SIG-M5 (cell line): ENCODE measurements around the gene UFSP1.
A peak's percentile ranks its signal among the peaks of the same experiment; 100 is the strongest.

Experiments
- DNase-seq: peaks from one replicate; lab custom pipeline; 2025; lab: John Stamatoyannopoulos, UW

The UFSP1 gene

DNA sequence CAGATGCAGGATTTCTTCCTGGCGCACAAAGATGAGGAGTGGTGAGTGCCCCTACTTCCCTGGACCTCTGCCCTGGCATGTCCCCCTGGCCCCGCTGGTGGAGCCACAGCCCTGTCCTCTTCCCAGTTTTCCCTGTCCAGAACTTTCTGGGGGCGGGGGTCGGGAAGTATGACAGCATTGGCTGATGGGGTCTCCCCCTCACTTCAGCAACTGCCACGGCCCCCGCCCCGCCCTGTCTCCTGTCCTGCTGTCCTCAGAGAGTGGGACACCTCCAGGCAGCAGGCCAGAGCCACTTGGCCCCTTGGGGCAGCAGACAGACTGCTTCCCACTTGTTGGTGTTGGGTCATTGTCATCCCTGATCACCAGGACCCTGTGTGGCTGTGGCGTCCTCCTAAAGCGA lies 7.3 kb downstream of the UFSP1 start:
- no peak for DNase-seq

DNA sequence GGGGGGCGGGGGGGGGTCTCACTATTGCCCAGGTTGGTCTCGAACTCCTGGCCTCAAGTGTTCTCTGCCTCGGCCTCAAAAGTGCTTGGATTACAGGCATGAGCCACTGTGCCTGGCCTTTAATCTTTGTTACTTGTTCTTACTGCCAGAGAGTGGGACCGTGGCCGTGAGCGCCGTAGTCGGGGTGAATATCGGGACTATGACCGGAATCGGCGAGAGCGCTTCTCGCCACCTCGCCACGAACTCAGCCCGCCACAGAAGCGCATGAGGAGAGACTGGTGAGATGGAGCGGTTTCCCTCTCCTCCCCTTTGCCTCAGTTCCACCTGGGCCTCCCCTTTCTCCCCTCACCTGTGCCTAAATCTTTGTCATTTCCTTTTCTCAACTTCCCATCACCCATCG lies 8.4 kb downstream of the UFSP1 start:
- no peak for DNase-seq

DNA sequence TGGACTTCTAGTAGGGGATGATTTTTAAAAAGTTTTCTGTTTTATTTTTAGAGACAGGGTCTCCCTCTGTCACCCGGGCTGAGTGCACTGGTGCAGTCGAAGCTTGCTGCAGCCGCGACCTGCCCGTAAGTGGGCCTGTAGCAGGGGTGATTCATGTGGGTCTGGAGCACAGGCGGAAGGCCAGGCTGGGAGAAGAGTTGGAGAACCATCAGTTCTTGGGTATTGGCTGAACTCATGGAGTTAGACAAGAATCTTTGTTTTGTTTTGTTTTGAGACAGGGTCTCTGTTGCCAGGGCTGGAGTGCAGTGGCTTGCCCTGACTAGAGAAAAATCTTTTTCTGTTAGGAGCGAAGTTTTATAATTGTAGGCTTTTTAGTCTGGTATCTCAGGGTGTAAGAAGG lies 8.9 kb downstream of the UFSP1 start:
- DNase-seq = no peak

DNA sequence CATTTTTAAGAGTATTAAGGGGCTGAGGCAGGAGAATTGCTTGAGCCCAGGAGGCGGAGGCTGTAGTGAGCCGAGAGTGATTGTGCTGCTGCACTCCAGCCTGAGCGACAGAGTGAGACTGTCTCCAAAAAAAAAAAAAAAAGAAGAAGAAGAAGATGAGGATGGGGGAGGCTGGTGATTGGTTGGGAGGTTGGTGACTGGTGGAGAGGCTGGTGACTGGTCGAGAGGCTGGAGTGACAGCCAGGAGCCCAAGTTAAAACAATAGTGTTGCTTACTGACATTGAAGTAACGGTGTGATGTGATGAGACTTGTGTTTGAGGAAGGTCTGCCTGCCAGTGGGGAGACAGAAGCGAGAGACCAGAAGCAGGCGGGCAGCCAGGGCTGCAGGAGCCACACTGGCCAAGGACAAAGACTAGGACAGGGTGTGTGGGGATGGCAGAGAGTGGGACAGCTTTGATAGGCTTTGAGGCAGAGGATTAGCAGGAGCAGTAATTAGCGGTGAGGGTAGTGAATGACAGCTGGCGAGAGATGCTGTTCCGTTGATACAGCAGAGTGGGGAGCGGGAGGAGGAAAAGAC lies 9.7 kb downstream of the UFSP1 start:
- no peak for DNase-seq

DNA sequence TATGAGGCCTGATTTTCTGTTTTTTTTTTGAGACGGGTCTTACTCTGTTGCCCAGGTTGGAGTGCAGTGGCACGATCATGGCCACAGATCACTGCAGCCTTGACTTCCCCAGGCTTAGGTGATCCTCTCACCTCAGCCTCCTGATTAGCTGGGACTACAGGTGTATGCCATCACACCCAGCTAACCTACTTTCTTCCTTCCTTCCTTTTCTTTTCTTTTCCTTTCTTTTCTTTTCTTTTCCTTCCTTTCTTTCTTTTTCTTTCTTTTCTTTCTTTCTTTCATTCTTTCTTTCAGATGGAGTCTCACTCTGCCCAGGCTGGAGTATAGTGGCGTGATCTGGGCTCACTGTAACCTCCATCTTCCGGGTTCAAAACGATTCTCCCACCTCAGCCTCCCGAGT lies 10.8 kb downstream of the UFSP1 start:
- DNase-seq = no peak

DNA sequence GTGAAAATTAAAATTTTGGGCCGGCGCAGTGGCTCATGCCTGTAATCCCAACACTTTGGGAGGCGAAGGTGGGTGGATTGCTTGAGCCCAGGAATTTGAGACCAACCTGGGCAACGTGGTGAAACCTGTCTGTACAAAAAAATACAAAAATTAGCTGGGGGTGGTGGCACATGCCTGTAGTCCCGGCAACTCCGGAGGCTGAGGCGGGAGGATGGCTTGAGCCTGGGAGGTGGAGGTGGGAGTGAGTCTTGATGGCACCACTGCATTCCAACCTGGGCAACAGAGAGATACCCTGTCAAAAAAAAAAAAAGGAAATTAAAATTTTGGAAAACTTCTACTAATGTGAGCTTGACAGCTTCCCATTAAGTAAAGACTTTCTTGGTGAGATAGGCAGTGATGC lies 11.5 kb downstream of the UFSP1 start:
- no peak for DNase-seq

DNA sequence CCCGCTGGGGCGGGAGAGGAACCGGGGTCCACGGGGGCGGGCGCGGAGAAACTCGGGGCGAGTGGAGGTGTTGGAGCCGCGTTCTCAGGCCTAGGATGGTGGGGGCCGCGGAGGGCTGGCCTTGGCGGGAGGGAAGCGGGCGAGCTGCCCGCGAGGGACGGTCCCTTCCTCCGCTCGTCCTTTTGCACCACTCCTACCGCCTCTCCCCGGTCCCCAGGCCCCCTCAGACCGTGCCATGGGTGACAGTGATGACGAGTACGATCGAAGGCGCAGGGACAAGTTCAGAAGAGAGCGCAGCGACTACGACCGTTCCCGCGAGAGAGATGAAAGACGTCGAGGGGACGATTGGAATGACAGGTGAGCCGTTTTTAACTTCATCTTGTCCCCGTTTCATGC lies 14.2 kb downstream of the UFSP1 start:
- DNase-seq = no peak

DNA sequence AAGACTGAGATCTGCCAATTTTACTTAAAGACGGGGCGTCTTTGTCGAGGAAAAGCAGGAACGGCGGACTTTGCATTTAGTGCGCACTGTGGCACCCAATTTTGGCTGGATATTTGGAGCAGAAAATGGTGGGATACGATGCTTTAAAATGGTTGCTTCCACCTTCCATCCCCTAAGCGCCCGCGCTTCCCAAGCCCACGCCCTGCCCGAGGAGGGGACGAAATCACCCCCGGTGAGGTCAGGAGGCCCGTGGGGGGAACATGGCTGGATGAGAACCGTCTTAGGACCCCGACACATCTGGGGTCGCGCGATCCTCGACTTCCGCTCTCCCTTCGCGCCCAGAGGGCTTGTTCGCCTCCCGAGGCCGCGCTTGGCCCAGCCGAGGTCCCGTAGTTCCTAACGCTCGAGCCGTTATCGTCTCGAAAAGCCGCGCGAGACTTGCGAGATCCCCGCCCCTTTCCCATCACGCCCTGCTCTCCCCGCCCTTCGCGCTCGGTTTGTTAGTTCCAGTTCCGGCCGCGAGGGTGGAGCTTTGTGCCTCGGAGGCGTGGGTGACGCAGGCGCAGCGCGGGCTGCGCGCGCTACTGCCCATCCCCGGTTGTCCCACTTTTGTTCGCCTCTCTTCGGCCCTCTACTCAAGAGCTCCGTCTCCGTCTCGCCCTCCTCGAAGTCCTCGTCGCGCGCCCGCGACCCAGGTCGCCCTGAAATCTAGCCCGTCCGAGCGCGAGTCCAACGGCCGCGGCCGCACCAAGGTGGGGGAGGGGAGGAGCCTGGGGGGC lies 14.7 kb downstream of the UFSP1 start, which contains the start of gene SRRT:
Gene SRRT (plus strand): TSS at position 527 of the 779 bp plus-strand sequence. CDS start 488 bp downstream, outside the sequence.
- peak; percentile 34 for DNase-seq

DNA sequence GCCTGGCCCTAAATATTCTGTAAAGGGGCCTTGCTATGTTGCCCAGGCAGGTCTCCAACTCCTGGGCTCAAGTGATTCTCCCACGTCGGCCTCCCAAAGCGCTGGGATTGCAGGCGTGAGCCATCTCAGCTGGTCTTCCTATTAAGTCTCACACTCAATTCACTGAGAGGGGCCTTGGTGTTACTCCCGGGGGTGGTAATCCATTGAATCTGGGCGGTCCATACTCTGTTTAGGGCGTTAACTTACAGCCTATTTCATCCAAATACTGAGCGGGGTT lies 15.3 kb downstream of the UFSP1 start:
- DNase-seq = no peak

DNA sequence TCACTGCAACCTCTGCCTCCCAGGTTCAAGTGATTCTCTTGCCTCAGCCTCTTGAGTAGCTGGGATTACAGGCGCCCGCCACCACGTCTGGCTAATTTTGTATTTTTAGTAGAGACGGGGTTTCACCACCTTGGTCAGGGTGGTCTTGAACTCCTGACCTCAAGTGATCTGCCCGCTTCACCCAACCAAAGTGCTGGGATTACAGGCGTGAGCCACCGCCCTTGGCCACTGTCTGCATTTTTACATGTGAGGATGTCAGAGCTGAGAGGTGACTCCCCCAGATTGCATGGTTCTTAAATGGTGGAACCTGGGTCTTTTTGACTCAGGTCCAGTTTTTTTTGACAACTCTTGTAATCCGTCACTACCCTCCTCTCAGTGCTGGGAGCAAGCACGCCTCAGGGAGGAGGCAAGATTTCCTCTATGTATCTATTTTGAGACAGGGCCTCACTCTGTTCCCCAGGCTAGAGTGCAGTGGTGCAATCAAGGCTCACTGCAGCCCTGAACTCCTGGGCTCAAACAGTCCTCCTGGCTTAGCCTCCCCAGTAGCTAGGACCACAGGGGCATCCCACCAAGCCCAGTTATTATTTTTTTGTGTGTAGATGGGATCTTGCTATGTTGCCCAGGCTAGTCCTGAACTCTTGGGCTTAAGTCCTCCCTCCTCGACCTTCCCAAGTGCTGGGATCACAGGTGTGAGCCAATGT lies 15.8 kb downstream of the UFSP1 start:
- no peak for DNase-seq

DNA sequence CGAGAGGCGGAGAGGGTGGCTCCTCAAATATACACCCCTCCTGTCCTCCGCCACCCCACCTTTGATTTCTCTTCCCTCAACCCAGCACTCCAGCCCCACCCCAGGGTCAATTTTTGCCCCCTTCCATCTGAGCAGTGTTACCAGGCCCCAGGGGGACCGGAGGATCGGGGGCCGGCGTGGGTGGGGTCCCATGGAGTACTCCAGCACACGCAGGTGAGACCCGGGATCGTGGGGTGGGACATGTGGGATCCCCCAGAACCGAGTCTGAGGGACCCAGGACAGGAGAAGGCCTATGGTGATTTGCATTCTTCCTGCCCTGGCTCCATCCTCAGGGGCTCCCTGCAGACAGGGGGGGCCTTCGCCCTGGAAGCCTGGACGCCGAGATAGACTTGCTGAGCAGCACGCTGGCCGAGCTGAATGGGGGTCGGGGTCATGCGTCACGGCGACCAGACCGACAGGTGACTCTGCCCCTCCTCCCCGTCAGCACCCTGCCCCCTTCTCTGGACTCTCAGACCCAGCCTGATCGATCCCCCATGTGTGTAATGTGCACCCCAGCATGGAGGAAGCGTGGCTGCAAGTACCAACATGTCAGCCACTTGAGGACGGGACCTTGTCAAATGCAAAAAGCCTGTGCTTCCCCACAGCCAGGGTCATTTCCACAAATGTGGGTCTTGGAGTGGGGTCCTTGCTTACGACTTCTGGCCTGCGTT lies 21.6 kb downstream of the UFSP1 start:
- no peak for DNase-seq

DNA sequence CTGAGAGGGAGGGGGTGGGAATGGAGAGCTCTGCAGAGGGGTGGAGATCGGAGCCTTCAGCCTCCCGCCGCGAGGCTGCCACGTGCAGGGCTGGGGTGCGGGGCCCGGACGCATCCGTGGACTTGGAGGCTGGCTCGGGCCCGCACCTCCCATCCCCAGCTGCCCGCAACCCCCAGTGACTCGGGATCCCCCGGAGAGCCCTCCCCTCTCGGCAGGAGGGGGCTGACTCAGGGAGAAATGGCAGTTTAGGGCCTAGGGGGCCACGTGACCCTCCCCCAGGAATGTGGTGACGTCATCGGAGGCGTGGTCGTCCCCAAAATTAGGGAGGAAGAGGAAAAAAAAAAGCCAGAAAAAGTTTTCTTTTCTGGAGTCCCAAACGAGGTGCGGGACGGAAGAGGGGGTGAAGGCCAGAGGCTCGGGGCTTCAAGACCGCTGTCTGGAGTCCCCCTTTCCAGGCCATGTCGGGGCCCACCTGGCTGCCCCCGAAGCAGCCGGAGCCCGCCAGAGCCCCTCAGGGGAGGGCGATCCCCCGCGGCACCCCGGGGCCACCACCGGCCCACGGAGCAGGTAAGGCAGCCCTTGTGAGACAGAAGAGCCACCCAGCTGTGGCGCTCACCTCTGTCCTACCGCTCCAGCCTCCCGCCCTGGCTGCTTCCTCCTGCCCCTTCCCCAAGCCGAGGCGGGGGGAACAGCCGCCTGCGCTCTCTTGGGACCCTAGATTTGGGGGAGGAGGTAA lies 22.3 kb downstream of the UFSP1 start, which contains the start of gene TRIP6:
Gene TRIP6 (plus strand): TSS at position 348 of the 736 bp plus-strand sequence. CDS start 111 bp downstream, at position 459.
- no peak for DNase-seq

DNA sequence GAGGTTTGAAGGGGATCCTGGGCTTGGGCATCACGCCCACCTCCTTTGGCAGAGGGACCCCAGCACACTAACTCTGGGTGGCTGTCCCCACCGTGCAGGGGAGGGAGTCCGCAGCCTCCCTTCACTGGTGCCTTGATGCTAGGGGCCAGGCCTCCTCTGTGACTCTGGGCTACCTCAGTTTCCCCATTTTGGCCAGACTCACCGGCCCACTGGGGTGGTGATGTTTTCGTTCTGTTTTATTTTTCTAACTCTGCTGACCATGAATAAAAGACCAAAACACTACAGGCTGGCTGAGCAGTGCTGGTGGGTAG lies 22.8 kb downstream of the UFSP1 start:
- no peak for DNase-seq

DNA sequence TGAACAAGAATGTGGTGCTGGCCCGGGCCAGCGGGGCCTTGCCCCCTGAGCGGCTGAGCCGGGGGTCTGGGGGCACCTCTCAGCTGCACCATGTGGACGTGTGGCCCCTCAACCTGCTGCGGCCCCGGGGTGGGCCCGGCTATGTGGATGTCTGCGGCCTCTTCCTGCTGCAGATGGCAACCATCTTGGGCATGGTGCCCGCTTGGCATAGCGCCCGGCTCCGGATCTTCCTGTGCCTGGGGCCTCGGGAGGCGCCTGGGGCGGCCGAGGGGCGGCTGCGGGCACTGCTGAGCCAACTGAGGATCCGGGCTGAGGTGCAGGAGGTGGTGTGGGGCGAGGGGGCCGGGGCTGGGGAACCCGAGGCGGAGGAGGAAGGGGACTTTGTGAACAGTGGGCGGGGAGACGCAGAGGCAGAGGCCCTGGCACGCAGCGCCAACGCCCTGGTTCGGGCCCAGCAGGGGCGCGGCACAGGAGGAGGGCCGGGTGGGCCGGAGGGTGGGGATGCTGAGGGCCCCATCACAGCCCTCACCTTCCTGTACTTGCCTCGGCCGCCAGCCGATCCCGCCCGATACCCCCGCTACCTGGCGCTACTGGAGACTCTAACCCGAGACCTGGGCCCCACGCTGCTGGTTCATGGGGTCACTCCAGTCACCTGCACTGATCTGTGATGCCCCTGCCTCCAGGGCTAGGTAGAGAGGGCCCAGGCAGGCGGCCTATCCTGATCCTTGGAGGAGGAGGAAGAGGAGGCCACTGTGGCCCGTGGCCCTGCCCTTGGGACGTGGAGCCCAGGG lies 23.4 kb downstream of the UFSP1 start:
- DNase-seq = no peak

DNA sequence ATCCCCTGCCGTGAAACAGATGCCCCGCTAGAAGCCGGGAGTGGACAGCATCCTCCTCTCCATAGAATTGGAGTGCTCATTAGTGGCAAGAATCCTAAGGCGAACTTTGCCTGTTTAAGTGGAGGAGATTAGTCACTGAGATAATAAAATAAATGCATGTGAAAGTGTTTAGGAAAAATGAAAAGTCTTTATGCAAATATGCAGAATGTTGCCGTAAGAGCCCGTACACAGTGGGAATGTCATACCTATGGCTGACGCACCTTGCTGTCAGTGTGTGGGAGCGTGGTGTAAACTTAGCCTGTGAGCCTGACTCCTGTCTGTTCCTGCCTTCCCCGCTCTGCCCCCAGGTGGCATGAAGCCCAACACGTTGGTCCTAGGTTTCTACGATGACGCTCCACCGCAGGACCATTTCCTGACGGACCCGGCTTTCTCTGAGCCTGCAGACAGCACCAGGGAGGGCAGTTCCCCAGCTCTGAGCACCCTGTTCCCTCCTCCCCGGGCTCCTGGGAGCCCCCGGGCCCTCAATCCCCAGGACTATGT lies 24.1 kb downstream of the UFSP1 start:
- DNase-seq = no peak

DNA sequence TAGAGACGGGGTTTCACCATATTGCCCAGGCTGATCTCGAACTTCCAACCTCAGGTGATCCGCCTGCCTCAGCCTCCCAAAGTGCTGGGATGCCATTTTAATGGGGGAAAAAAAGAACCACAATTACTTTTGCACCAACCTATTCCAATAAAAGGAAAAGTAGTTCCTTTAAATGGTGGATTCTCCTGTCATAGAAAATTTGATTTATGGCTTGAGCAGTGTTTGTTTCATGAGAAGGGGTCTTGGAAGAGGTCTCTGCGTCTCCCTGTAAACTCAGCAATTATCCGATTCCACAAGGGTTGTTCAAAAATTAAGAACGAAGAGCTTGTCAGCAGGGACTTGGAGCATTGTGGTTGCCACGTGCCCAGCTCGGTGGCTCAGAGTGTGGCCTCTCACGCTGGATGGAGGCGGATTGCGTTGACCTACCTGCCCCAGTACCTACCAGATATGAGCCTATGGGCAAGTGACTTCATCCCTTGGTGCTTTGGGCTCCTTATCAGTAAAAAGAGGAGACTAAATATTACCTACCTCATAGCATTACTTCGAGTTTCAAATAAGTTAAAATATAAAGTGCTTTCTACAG lies 25.2 kb downstream of the UFSP1 start:
- no peak for DNase-seq

DNA sequence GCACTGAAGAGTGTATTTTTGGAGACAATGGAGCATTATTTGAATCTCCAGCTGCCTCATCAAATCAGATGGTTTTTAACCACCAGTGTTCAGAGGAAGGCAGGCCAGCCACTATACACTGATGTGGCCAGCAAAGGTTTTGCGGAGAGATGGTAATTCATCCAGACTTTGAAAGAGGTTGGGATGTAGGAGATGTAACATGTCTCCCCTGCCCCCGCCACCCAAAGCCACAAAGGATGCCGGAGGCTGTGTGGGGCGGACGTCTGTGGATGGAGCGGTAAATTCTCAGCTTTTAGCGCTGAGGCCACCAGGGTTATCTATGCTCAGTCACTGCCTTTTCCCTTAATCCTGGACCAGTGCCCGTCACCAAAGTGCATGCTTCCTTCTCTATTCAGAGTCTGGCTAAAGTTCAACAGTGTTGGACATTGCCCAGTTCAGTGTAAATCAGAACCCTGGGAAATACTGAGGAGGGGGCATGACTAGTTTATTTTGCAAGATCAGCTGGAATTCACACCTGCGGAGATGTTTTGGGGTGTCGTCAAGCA lies 26.0 kb downstream of the UFSP1 start:
- DNase-seq = no peak

DNA sequence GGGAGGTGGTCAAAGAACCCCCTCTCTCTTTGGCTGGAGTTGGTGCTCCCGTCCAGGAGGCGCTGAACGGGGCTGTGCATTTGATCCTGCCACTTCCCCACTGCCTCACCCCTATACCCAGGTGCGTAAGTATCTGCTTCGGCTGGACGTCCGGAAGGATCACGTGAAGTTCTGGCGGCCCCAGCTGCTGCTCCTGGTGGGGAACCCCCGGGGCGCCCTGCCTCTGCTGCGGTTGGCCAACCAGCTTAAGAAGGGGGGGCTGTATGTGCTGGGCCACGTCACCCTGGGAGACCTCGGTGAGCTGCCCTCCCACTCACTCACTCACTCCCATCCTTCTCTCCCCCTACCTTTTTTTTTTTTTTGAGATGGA lies 27.9 kb downstream of the UFSP1 start:
- DNase-seq = no peak

DNA sequence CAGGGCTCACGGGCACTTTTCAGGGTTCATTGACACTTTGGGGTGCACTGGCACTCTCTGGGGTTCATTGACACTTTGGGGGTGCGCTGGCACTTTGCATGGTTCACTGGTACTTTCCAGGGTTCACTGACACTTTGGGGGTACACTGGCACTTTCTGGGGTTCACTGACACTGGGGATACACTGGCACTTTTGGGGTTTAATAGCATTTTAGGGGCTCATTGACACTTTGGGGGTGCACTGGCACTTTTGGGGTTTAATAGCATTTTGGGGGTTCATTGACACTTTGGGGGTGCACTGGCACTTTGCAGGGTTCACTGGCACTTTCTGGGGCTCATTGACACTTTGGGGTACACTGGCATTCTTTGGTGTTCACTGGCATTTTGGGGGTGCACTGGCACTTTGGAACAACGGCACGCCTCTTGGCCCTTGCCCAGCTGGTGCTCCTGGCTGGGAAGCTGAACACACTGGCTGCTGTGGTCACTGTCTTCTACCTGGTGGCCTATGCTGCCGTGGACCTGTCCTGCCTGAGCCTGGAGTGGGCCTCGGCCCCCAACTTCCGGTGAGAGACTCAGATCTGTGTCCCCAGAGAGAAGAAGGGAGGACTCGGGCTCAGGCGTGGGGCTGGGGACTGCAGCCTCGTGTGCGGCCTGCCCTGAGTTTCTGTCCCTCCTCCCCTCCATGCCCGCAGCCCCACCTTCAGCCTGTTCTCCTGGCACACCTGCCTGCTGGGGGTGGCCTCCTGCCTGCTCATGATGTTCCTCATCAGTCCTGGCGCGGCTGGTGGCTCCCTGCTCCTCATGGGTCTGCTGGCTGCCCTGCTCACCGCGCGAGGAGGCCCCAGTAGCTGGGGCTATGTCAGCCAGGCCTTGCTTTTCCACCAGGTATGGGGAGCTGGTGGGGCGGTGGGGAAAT lies 28.6 kb downstream of the UFSP1 start:
- DNase-seq = no peak
